ENCODE data around the gene VWDE. TPM values are rescaled to one million over a fixed set of nuclear protein-coding genes. Genes with fewer than 3 reads are reported as not detected.

The VWDE gene
- total RNA-seq, 3 donors from 2014 or later = 1.3 to 1.8 (median 1.4) TPM

GRCh38 chr7:12300415-12300814, 103.2 kb downstream of the VWDE start:
- Histone ChIP-seq H3K4me1 (ENCODE audit: low read depth) (no peaks in the 10 kb centered on the region), H3K4me3 (no peak overlapping the region), H3K36me3 (ENCODE audit: low read depth) (no peaks in the 10 kb centered on the region), H3K9me3 (no peaks in the 10 kb centered on the region)
- TF ChIP-seq CTCF (IDR thresholded peaks at IDR 0.05) = no peak
- no peak for DNase-seq
- intact Hi-C loops (cut with DNase I, micrococcal nuclease) = no loop called here
- no peak for ATAC-seq

GRCh38 chr7:12299367-12299766, 104.3 kb downstream of the VWDE start:
- no peak for DNase-seq
- Histone ChIP-seq H3K4me1 (ENCODE audit: low read depth) (no peaks in the 10 kb centered on the region), H3K9me3 (no peaks in the 10 kb centered on the region), H3K36me3 (ENCODE audit: low read depth) (no peaks in the 10 kb centered on the region), H3K4me3 (no peak overlapping the region)
- TF ChIP-seq CTCF (IDR thresholded peaks at IDR 0.05) = no peak
- ATAC-seq = no peak
- intact Hi-C loops (cut with DNase I, micrococcal nuclease) = no loop called here

GRCh38 chr7:12297283-12298108, 106.2 kb downstream of the VWDE start:
- ATAC-seq = no peak

GRCh38 chr7:12296051-12296570, 107.6 kb downstream of the VWDE start:
- ATAC-seq (no peak), DNase-seq (no peak)
- H3K4me3 ChIP-seq = no peak overlapping the region
- intact Hi-C loops (cut with DNase I, micrococcal nuclease) = no loop called here
- peaks cover 4% of the 10 kb centered on the region for H3K9me3 ChIP-seq
- no peaks in the 10 kb centered on the region for H3K4me1 ChIP-seq (ENCODE audit: low read depth)
- TF ChIP-seq CTCF (IDR thresholded peaks at IDR 0.05) = no peak
- no peaks in the 10 kb centered on the region for H3K36me3 ChIP-seq (ENCODE audit: low read depth)

More at GRCh38 chr7:12297283-12298108, 106.2 kb downstream of the VWDE start:
- Histone ChIP-seq H3K4me3 (no peak overlapping the region), H3K9me3 (no peaks in the 10 kb centered on the region), H3K4me1 (ENCODE audit: low read depth) (no peaks in the 10 kb centered on the region), H3K36me3 (ENCODE audit: low read depth) (no peaks in the 10 kb centered on the region)
- no peak for TF ChIP-seq CTCF (IDR thresholded peaks at IDR 0.05)
- DNase-seq = no peak
- intact Hi-C loops (cut with DNase I, micrococcal nuclease) = no loop called here

GRCh38 chr7:12294701-12295100, 109.0 kb downstream of the VWDE start:
- Histone ChIP-seq H3K36me3 (ENCODE audit: low read depth) (no peaks in the 10 kb centered on the region), H3K9me3 (peaks cover 4% of the 10 kb centered on the region), H3K4me3 (no peak overlapping the region), H3K4me1 (ENCODE audit: low read depth) (no peaks in the 10 kb centered on the region)
- TF ChIP-seq CTCF (IDR thresholded peaks at IDR 0.05) = no peak
- ATAC-seq (no peak), DNase-seq (no peak)
- intact Hi-C loops (cut with DNase I, micrococcal nuclease) = no loop called here
